GM19438 (cell line): ENCODE measurements around the gene SERPINA1.
"Not testable (repeated sequence)": the region's sequence is repeated elsewhere in the genome, so short reads cannot be mapped to it uniquely, and the experiment has no call there.

Experiments
- ATAC-seq: cut with Tn5 transposase; IDR thresholded peaks from one replicate; pipeline ENCODE4 v1.9.1; 2021; ENCODE audit warnings: low read depth; ENCODE audit not compliant: unreplicated experiment

Gene SERPINA1

DNA sequence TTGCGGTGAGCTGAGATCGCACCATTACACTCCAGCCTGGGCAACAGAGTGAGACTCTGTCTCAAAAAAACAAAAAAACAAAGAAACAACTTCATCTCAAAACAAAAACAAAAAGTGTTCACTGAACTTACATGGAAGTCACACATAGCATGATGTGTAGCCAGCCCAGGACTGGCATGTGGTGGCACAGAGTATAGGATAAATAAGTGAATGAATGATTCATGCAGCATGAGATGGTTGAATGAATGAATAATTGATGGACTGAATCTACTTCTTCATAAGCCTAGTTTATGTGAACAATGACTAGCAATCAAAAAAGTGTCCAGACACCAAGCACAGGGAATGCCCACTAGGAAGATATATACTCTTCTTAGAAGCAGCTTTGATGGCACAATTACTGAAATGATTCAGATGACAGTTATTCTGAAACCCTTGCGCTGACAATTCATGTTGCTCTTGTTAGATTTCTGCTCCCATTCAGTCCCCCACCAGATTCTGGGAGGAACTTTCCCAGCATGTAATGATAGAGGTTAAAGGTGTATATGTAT lies 33.7 kb downstream of the SERPINA1 start:
- ATAC-seq, result peak; percentile 30

DNA sequence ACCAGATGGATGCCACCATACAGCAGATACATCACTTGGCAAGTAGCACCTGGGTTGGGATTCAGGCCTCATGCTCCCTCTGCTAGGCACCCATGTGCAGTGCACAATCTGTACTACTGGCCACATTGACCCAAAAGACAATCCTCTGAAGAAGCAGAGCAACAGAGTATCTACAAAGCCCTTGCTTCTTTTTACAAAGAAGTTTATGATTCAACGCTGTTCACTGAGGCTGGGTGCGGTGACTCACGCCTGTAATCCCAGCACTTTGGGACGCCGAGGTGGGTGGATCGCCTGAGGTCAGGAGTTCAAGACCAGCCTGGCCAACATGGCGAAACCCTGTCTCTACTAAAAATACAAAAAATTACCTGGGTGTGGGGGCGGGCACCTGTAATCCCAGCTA lies 34.2 kb downstream of the SERPINA1 start:
- not testable (repeated sequence) for ATAC-seq

DNA sequence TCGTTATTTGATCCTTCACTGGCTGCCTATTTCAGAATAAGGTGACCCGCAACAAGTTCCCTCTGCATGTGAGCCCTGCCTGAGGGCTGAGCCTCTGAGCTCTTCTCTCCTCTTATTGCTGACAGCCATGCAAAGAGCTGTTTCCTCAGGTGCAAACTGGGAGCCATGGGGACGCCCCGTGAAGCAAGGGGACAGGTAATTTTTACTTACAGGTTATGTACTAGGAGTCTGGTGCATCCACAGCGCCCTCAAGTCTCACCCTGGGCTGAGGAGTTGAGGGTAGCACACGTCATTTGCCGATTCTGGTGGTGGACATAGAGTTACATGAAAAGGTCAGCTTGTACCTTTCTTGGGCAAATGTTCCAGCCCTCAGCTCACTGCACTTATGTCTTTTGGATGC lies 39.1 kb downstream of the SERPINA1 start:
- no peak for ATAC-seq

- no peak for ATAC-seq
These were observed 39.6 kb downstream of the SERPINA1 start for GRCh38 chr14:94348836-94349235.

DNA sequence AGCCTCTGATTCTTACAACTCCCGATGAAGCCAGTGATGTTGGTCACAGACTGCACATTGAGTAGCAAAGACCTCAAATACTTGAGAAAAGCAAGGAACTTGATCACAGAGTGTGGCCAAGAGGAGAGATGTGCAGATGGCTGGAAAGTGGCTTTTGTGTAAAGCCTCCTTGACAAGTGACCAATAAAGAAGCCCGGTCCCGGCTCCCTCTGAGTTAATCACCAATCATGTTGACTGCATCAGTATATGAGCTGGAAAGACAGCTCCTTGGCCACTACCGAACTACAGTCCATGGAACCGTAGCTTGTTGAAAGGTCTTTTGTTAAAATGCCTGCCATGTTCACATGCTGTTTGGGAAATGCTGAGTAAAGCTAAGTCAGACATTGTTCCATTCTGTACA lies 41.6 kb downstream of the SERPINA1 start:
- no peak for ATAC-seq

GRCh38 chr14:94346065-94346786 lies 42.2 kb downstream of the SERPINA1 start:
- peak; percentile 67 for ATAC-seq

- no peak for ATAC-seq
These were observed 42.9 kb downstream of the SERPINA1 start for GRCh38 chr14:94345344-94346064.

GRCh38 chr14:94344389-94344788 lies 44.0 kb downstream of the SERPINA1 start:
- no peak for ATAC-seq

GRCh38 chr14:94343238-94344005 lies 45.0 kb downstream of the SERPINA1 start:
- no peak for ATAC-seq

DNA sequence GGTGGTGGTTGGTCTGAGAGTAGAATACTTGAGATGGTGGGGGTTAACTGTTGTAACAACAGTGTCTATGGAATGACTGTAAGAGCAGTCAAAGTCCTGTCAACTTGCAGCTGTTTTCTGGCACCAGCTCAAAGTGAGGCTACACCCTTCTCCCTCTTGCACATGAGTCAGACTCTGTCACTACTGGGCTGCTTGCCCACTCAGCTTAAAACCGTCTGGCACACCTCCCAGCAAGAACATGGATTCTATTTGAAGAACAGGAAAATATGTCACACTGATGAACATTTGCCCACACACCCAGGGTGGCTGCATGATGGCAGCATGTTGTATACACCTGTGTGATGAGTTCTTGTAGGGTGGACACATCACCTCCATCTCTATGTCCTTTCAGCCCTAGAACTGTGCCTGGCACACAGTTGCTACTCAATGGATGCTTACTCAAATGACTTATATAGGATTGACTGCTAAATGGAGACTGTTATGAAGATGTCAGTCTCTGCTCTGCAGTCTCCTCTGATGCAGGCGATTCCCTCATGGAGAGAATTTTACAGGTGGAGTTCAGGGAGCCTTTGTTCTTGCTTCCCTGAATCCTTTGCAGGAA lies 46.0 kb downstream of the SERPINA1 start:
- ATAC-seq, result no peak

- ATAC-seq, result no peak
These were observed 46.6 kb downstream of the SERPINA1 start for GRCh38 chr14:94341656-94342333.

- no peak for ATAC-seq
These were observed 47.9 kb downstream of the SERPINA1 start for GRCh38 chr14:94340533-94340932.

DNA sequence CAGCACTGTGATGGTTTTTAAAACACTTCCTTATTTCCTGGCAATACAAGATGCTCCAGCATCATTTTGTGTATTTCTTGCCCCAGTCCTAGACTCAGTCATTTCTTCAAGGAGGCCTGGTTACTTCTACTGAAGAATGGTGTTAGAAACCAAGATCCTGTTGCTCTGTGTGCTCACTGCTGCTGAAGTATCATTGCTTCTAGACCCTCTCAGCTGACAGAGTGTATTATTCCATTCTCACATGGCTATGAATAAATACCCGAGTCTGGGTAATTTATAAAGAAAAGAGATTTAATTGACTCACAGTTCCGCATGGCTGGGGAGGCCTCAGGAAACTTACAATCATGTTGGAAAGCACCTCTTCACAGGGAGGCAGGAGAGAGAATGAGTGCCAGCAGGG lies 50.4 kb downstream of the SERPINA1 start:
- no peak for ATAC-seq

DNA sequence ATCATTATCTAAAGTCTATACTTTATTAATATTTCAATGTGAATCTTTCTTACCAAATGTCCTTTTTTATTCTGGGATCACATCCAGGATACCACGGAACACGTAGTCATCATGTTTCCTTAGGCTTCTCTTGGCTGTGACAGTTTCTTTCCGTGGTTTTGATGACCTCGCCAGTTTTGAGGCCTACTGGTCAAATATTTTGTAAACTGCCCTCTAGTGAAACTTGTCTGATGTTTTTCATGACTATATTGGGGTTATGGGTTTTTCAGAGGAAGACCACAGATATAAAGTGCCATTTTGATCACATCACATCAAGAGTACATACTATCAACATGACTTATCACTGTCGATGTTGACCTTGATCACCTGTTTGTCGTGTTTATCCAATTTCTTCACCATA lies 51.1 kb downstream of the SERPINA1 start:
- no peak for ATAC-seq

- ATAC-seq, result no peak
These were observed 53.5 kb downstream of the SERPINA1 start for GRCh38 chr14:94334872-94335271.

DNA sequence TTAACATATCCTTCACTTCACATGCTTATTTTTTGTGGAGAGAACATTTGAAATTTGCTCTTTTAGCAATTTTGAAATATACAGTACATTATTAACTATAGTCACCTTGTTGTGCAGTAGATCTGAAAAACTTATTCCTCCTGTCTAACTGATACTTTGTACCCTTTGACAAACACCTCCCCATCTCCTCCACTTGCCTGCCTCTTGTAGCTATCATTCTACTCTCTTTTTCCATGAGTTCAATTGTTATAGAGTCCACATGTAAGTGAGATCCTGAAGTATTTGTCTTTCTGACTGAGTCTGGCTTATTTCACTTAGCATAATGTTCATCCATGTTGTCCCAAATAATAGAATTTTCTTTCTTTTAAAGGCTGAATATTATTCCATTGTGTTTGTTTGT lies 55.8 kb downstream of the SERPINA1 start:
- ATAC-seq, result no peak

- no peak for ATAC-seq
These were observed 56.3 kb downstream of the SERPINA1 start for GRCh38 chr14:94332063-94332583.

DNA sequence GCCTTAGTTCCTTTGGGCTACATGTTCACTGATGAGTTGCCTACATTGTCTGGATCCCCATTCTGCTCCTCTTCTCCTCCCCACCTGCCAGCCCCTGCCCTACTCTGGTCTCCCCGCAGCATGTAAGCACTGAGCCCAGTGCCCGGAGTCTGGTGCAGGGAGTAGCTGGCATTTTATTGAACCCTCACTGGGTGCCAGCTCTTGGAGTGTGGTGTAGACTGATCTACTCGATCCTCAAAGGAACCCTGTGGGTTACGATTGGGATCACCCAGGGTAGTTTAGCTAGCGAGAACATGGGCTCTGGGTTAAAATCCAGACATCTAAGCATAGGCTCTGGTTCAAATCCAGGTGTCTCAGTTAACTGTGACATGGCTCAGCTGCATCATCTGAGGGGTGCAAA lies 56.9 kb downstream of the SERPINA1 start:
- ATAC-seq, result no peak

DNA sequence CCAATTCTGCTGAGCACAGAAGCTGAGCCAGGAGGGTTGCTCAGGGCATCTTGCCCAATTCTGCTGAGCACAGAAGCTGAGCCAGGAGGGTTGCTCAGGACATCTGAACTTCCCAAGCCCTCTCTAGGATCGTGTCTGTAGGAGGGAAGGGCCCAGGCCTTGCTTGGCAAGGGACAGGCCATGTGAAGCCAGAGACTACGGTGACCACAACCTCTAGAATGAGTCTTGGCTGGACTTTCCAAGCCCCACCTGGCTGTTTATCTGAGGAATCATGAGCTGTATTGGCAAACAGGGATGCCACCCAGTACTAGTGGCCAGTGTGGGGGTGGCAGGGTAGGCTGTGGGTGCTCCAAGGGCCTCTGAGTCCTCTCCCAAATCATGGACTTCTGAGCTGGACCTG lies 57.5 kb downstream of the SERPINA1 start:
- ATAC-seq, result no peak

- no peak for ATAC-seq
These were observed 58.0 kb downstream of the SERPINA1 start for GRCh38 chr14:94330432-94330831.
